WERI-Rb-1 (cell line): ENCODE measurements around the gene PLA2G4E.
A peak's percentile ranks its signal among the peaks of the same experiment; 100 is the strongest.

Experiments used
- DNase-seq: peaks from one replicate; pipeline ENCODE4 v3.0.0-alpha.2; 2020
- H3K27ac ChIP-seq: fragments of 250-450 bp; sonication (Bioruptor Pico); 2 replicates; pipeline ENCODE4 v1.5.1; 2020; ENCODE audit warnings: mild to moderate bottlenecking, moderate library complexity
- H3K27me3 ChIP-seq: fragments of 250-450 bp; sonication (Bioruptor Pico); 2 replicates; pipeline ENCODE4 v1.5.1; 2021; ENCODE audit warnings: mild to moderate bottlenecking, low read depth, moderate library complexity; ENCODE audit not compliant: insufficient read depth, severe bottlenecking
- H3K36me3 ChIP-seq: fragments of 250-450 bp; sonication (Bioruptor Pico); 2 replicates; pipeline ENCODE4 v1.5.1; 2020; ENCODE audit warnings: mild to moderate bottlenecking, moderate library complexity
- H3K4me3 ChIP-seq: 2 replicates; pipeline ENCODE4 v1.5.1; 2011; ENCODE audit warnings: low read depth, mild to moderate bottlenecking, control low read depth, low read length
- H3K9me3 ChIP-seq: fragments of 250-450 bp; sonication (Bioruptor Pico); 2 replicates; pipeline ENCODE4 v1.5.1; 2021; ENCODE audit warnings: mild to moderate bottlenecking, moderate library complexity; ENCODE audit not compliant: severe bottlenecking
- TF ChIP-seq, protein P1 (sequence below): IDR thresholded peaks from 2 replicates; pipeline ENCODE4 v1.5.1; 2011; ENCODE audit warnings: low read depth, mild to moderate bottlenecking, control low read depth, inconsistent platforms, low read length

Gene PLA2G4E

GRCh38 chr15:41996921-41997592 lies 23.8 kb downstream of the PLA2G4E start:
- TF ChIP-seq, protein P1, sequence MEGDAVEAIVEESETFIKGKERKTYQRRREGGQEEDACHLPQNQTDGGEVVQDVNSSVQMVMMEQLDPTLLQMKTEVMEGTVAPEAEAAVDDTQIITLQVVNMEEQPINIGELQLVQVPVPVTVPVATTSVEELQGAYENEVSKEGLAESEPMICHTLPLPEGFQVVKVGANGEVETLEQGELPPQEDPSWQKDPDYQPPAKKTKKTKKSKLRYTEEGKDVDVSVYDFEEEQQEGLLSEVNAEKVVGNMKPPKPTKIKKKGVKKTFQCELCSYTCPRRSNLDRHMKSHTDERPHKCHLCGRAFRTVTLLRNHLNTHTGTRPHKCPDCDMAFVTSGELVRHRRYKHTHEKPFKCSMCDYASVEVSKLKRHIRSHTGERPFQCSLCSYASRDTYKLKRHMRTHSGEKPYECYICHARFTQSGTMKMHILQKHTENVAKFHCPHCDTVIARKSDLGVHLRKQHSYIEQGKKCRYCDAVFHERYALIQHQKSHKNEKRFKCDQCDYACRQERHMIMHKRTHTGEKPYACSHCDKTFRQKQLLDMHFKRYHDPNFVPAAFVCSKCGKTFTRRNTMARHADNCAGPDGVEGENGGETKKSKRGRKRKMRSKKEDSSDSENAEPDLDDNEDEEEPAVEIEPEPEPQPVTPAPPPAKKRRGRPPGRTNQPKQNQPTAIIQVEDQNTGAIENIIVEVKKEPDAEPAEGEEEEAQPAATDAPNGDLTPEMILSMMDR = no peak
- no peak overlapping the region for H3K27ac ChIP-seq
- H3K27me3 ChIP-seq = no peaks in the 10 kb centered on the region
- no peaks in the 10 kb centered on the region for H3K36me3 ChIP-seq
- DNase-seq = no peak
- no peak overlapping the region for H3K4me3 ChIP-seq
- H3K9me3 ChIP-seq = no peaks in the 10 kb centered on the region

- Histone ChIP-seq H3K9me3 (no peaks in the 10 kb centered on the region), H3K4me3 (no peak overlapping the region), H3K27me3 (no peaks in the 10 kb centered on the region), H3K27ac (no peak overlapping the region), H3K36me3 (no peaks in the 10 kb centered on the region)
- TF ChIP-seq, protein P1 = no peak
- DNase-seq = no peak
Measured at GRCh38 chr15:41996376-41996775, 24.5 kb downstream of the PLA2G4E start.

GRCh38 chr15:41995476-41995855 lies 25.4 kb downstream of the PLA2G4E start:
- Histone ChIP-seq H3K4me3 (no peak overlapping the region), H3K36me3 (no peaks in the 10 kb centered on the region), H3K27me3 (no peaks in the 10 kb centered on the region), H3K9me3 (no peaks in the 10 kb centered on the region), H3K27ac (no peak overlapping the region)
- DNase-seq = no peak
- TF ChIP-seq, protein P1 = no peak

- no peak overlapping the region for H3K4me3 ChIP-seq
- no peak for DNase-seq
- no peaks in the 10 kb centered on the region for H3K9me3 ChIP-seq
- no peak overlapping the region for H3K27ac ChIP-seq
- H3K36me3 ChIP-seq = no peaks in the 10 kb centered on the region
- H3K27me3 ChIP-seq = no peaks in the 10 kb centered on the region
- TF ChIP-seq, protein P1 = 0 out of 2 replicates have a peak, but pooled peaks have one; percentile 10
Measured at GRCh38 chr15:41994772-41995475, 25.9 kb downstream of the PLA2G4E start.

DNA sequence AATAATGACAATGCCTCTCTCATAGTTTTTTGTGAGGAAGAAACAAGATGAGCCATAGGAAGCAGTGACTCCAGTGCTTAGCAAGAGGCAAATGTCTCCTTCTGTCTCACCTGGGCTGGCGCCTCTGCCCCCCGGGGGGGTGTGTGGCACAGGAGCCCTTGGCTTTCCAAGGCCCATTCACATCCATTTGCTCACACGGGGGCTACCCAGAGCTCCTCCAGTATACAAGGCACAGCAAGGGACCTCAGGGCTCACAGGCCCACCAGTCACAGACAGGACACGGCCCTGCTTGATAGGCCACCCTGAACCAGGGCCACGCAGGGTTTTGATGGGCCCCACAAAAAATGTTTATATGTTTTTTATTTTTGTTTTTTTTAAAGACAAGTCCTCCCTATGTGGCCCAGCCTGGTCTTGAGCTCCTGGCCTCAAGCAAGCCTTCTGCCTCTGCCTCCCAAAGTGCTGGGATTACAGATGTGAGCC lies 26.6 kb downstream of the PLA2G4E start:
- DNase-seq = no peak
- no peak overlapping the region for H3K4me3 ChIP-seq
- no peaks in the 10 kb centered on the region for H3K9me3 ChIP-seq
- TF ChIP-seq, protein P1 = no peak
- no peaks in the 10 kb centered on the region for H3K27me3 ChIP-seq
- no peak overlapping the region for H3K27ac ChIP-seq
- H3K36me3 ChIP-seq = no peaks in the 10 kb centered on the region
